ENCODE measurements around the gene HADHB. TPM values are rescaled to one million over a fixed set of nuclear protein-coding genes. Genes with fewer than 3 reads are reported as not detected.
A peak's percentile ranks its signal among the peaks of the same experiment; 100 is the strongest.

Gene HADHB
- total RNA-seq, 1 experiment from 2014 or later = 41.3 TPM

DNA sequence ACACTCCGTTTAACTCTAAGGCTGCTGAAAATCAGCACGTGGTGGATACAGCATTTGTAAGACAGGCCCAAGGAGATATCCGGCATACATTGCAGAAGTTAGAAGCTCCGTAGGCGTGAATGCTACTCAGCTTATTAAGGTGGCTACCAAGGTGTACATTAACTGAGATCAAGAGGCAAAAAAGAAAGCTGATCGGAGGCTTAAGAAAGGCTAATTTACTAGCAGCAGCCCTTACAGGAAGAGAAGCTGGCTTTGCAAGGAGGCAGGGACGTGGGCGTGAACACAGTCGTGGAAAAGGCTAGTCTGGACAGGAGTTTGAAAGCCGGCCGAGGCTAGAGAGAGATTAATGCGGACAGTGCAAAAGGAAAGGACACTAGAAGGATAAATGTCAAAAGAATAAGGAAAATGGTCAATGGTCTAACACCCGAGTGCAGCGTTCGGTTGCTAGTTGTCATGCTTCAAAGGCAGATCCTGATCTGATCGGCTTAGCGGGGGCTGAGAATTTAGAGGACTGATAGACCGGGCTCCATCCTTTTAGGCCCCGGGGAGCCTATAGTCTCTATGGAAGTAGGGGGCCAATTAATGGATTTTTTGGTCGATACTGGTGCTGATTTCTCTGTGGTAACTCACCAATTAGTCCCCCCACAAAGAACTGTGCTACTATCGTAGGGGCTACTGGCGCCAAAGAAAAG lies 55.6 kb downstream of the HADHB start:
- DNase-seq = no peak
- H2AFZ ChIP-seq (ENCODE audit: low read length) = no peak overlapping the region
- peaks cover 2 to 8% of the 10 kb centered on the region in 2 experiments; a peak in 3 of 4 replicates for H3K4me1 Mint-ChIP-seq

More for the DNA sequence above, 55.6 kb downstream of the HADHB start:
- Histone ChIP-seq H2BK15ac (ENCODE audit: low read depth, low read length) (no peak overlapping the region), H4K91ac (ENCODE audit: insufficient read length, low read depth, low read length) (no peak overlapping the region), H3K79me1 (ENCODE audit: insufficient read depth, low read depth, low read length, poor library complexity, severe bottlenecking) (no peaks in the 10 kb centered on the region), H2BK120ac (ENCODE audit: low read depth, low read length, poor library complexity, severe bottlenecking) (no peak overlapping the region), H2BK5ac (ENCODE audit: insufficient read length, low read length) (no peak overlapping the region), H3K27me3 (ENCODE audit: insufficient read depth, low read length) (no peaks in the 10 kb centered on the region), H3K4me1 (ENCODE audit: insufficient read depth, low read length) (peaks cover 6% of the 10 kb centered on the region; the same call in 1 of the 2 replicates), H3K18ac (ENCODE audit: insufficient read length, low read depth, low read length) (peak overlapping the region; percentile 46), H4K20me1 (ENCODE audit: control insufficient read depth, insufficient read depth, insufficient read length) (no peaks in the 10 kb centered on the region), H4K8ac (replicated peaks; ENCODE audit: insufficient read length, low read depth, low read length) (no peak overlapping the region), H3T11ph (ENCODE audit: low read length) (no peak overlapping the region), H3K9ac (ENCODE audit: extremely low read depth, insufficient read length, low read length) (no peak overlapping the region), H2AK5ac (ENCODE audit: insufficient read length, low read length) (no peak overlapping the region), H3K9me3 (ENCODE audit: control insufficient read depth, low read depth, low read length) (no peaks in the 10 kb centered on the region), H3K79me2 (ENCODE audit: insufficient read depth, low read length) (no peaks in the 10 kb centered on the region), H3K23ac (ENCODE audit: insufficient read length, low read depth, low read length) (no peak overlapping the region), H3K56ac (ENCODE audit: insufficient read length, low read depth, low read length) (no peak overlapping the region), H3K27ac (ENCODE audit: insufficient read length, low read depth, low read length) (no peak overlapping the region), H3K4ac (ENCODE audit: low read depth, low read length) (no peak overlapping the region), H4K5ac (ENCODE audit: insufficient read length, low read depth, low read length) (no peak overlapping the region), H2BK12ac (ENCODE audit: insufficient read length, low read depth, low read length) (no peak overlapping the region), H3K4me2 (ENCODE audit: insufficient read depth, insufficient read length, low read length) (peak overlapping the region; percentile 82), H2BK20ac (ENCODE audit: low read depth, low read length, poor library complexity, severe bottlenecking) (no peak overlapping the region), H3K23me2 (ENCODE audit: insufficient read length, low read depth, low read length, poor library complexity, severe bottlenecking) (peaks cover 15% of the 10 kb centered on the region), H3K14ac (ENCODE audit: insufficient read depth, low read length) (no peak overlapping the region)
- TF ChIP-seq, protein P1, sequence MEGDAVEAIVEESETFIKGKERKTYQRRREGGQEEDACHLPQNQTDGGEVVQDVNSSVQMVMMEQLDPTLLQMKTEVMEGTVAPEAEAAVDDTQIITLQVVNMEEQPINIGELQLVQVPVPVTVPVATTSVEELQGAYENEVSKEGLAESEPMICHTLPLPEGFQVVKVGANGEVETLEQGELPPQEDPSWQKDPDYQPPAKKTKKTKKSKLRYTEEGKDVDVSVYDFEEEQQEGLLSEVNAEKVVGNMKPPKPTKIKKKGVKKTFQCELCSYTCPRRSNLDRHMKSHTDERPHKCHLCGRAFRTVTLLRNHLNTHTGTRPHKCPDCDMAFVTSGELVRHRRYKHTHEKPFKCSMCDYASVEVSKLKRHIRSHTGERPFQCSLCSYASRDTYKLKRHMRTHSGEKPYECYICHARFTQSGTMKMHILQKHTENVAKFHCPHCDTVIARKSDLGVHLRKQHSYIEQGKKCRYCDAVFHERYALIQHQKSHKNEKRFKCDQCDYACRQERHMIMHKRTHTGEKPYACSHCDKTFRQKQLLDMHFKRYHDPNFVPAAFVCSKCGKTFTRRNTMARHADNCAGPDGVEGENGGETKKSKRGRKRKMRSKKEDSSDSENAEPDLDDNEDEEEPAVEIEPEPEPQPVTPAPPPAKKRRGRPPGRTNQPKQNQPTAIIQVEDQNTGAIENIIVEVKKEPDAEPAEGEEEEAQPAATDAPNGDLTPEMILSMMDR (conservative IDR thresholded peaks at IDR 0.05) = no peak
- no peaks in the 10 kb centered on the region for H3K9me3 Mint-ChIP-seq
- no peak overlapping the region for H3K4me3 Mint-ChIP-seq
- peaks cover 11% of the 10 kb centered on the region; the same call in 1 of the 2 replicates for H3K27me3 Mint-ChIP-seq (ENCODE audit: low read depth)
- WGBS (ENCODE audit: extremely low coverage, insufficient read length, low lambda C conversion rate) = no CpG with 5 or more reads among the region's 22 CpGs
- H3K27ac Mint-ChIP-seq = no peak overlapping the region
- H3K36me3 Mint-ChIP-seq (ENCODE audit: insufficient read depth in 1 of 3, low read depth in 3 of 3) = no peaks in the 10 kb centered on the region

All from H9 (cell line).